SIG-M5 (cell line): ENCODE measurements around the gene SLC25A44.

Source experiments
- DNase-seq: peaks from one replicate; lab custom pipeline; 2025; lab: John Stamatoyannopoulos, UW

SLC25A44 gene

GRCh38 chr1:156193488-156194299 lies at the start of gene SLC25A44:
Gene SLC25A44 (plus strand): TSS chr1:156194104. CDS start chr1:156199848, 5,744 bp downstream.
- DNase-seq = peak; percentile 99

DNA sequence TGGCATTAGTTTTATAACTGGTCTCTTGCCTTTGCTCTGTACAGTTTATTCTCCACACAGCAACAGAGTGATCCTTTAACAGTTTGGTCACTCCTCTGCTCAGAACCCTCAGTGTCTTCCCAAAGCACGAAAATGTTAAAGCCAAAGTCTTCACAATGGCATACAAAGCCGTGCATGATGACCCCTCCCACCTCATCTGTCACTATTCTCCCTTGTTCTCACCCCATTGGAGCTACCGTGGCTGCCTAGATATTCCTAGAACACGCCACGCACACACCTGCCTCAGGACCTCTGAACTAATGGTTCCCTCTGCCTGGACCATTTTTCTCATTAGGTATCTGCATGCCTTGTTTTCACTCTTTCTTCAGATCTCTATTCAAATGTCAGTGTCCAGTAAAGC lies 49.2 kb upstream of the SLC25A44 start:
- DNase-seq = no peak

- DNase-seq = no peak
Observed at GRCh38 chr1:156145650-156146019, 48.3 kb upstream of the SLC25A44 start.

GRCh38 chr1:156146020-156146768 lies 47.7 kb upstream of the SLC25A44 start:
- DNase-seq = peak; percentile 60

DNA sequence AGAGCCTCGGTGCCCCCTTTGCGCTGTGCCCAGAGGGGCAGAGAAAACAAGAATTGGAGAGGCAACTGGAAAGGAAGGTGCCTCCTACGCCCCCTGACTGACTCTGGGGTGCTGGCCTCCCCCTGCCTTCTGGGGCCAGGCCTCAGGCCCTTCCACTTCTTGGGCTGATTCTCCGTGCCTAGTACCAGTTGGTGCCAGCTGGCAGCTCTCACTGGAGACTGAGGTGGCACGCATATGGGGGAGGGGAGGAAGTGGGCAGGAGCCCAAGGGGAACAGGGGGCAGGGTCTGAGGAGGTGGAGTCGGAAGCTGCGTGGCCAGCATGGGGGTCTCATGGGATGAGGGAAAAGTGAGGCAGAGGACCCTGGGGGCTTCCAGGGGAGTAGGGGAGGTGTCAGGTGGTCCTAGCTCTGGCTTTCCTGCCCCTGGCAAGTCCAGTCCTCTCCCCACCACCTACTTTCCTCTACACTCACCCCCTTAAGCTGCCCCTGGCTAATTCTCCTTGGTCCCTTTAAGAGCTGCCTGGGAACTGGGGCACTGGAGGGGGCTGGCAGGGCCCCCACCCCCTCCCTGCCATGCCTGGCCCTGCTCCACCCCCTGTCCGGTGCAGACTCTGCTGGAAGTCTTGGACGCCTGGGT lies 47.0 kb upstream of the SLC25A44 start:
- no peak for DNase-seq

- DNase-seq = no peak
Observed at GRCh38 chr1:156148216-156148615, 45.7 kb upstream of the SLC25A44 start.

DNA sequence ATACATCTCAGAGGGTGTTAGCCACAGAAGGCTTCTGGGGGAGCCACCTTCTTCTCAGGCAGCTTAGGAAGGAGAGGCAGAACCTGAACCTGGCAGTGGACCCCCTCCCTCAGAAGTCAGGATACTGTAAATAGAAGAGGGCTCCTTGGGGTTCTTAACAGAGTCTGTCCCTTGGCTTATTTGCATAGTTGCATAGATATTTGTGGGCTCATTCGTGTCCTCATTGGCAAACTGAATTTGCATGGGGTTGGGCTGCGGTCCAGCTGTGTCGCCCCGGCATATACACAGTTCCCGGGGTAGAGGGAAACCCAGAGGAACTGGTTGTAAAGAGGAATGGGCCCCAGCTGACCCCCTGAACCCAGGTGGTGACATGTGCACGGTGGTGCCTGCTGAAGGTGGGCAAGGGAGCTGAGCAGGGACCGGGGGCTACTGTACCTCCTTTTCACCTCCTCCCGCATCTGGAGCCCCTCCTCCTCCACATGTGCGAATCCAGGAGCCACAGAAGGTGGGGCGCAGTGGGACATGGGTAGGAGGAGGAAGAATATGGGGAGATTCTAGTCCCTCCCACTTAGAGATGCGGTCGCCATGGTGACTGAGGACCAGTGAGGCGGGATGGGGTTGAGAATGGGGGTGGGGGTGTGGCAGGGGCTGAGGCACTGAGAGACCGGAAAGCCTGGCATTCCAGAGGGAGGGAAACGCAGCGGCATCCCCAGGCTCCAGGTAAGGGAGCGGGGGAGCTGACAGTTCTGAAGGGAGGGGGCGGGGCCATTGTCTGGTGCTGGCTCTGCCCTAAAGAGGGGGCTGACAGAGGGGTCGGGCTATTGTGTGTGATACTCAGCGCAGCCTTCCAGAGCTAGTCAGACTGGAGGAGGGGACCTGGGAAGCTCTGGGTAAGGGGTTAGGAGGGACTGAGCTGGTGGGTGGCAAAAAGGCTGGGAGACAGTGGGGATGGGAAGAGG lies 44.3 kb upstream of the SLC25A44 start:
- DNase-seq = no peak

- no peak for DNase-seq
Observed at GRCh38 chr1:156150333-156151011, 43.4 kb upstream of the SLC25A44 start.

- peak; percentile 47 for DNase-seq
Observed at GRCh38 chr1:156151093-156151688, 42.7 kb upstream of the SLC25A44 start.

- DNase-seq = no peak
Observed at GRCh38 chr1:156152628-156153027, 41.3 kb upstream of the SLC25A44 start.

- no peak for DNase-seq
Observed at GRCh38 chr1:156153362-156153761, 40.5 kb upstream of the SLC25A44 start, which contains the start of gene SEMA4A. Gene SEMA4A (plus strand): TSS chr1:156153585. CDS start chr1:156154579, 994 bp downstream.

DNA sequence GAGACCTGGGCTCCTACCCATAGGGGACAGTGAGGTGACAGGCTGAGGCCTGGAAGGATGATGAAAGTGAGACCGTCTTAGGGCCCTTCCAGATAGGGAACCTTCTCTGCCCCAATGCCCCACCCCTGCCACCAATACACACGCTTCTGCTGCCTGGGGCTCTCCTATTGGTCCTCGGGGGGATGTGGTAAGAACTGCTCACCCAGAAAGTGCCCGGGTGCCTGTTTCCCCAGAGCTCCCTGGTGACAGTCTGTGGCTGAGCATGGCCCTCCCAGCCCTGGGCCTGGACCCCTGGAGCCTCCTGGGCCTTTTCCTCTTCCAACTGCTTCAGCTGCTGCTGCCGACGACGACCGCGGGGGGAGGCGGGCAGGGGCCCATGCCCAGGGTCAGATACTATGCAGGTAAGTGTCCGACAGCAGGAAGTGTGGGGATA lies 39.6 kb upstream of the SLC25A44 start:
- peak; percentile 96 for DNase-seq

DNA sequence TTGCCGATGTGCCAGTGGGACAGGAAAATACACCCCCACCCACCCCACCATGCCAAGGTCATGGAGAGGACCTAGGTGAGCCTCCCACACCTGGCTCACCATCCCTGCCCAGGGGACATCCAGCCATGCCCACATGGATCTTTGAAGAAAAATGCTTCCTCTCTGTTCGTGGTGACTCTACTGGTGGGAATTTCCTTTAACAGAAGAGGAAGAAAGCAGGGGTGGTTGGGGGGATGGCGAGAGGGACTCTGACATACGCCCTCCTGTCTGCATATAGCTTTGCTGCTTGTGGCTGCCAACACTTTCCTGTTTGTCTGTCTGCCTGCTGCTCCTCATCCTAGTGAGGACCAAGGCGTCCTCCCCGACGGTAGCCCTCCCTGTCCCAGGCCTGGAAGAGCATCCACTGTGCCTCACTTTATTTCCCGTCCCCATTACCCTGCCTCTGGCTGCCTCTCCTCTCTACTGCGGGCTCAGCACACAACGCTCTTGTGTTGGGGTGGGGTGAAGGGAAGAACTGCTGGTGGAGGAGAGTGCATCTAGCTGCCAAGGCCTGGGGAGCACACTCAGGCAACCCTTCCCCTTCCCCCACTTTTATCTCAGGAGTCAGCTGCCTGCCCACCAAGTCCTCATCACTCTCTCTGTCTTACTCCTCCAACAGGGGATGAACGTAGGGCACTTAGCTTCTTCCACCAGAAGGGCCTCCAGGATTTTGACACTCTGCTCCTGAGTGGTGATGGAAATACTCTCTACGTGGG lies 38.0 kb upstream of the SLC25A44 start:
- no peak for DNase-seq

- DNase-seq = no peak
Observed at GRCh38 chr1:156157506-156157905, 36.4 kb upstream of the SLC25A44 start.

GRCh38 chr1:156157966-156158365 lies 35.9 kb upstream of the SLC25A44 start:
- no peak for DNase-seq

DNA sequence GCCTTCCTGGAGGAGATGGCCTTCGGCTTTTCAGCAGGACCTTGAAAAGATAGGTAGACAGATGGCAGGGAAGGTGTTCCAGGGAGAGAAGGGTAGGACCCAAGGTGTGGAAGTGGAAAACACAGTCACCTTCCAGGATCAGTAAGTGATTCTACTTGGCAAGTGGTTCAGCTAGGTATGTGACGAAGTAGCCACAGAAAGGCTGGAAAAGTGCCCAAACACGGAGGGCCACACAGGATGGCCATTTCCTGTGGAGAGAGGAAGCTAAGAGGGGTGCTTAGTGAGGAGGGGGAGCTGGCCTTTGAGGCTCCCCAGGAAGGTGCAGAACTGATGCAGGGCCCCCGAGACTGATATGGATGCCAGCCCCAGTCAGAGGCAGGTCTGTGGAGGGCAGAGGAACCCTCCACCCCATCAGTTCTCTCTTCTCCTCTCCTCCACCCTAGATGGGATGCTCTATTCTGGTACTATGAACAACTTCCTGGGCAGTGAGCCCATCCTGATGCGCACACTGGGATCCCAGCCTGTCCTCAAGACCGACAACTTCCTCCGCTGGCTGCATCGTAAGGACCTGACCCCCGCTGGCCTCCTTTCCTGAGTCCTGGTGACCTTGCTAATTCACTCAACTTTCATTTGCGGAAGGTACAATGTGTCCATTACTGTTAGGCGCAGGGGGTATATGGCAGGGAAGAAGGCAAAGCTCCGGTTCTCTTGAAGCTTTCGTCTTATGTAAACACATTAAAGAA lies 33.7 kb upstream of the SLC25A44 start:
- DNase-seq = no peak

GRCh38 chr1:156160743-156161171 lies 33.1 kb upstream of the SLC25A44 start:
- DNase-seq = no peak

DNA sequence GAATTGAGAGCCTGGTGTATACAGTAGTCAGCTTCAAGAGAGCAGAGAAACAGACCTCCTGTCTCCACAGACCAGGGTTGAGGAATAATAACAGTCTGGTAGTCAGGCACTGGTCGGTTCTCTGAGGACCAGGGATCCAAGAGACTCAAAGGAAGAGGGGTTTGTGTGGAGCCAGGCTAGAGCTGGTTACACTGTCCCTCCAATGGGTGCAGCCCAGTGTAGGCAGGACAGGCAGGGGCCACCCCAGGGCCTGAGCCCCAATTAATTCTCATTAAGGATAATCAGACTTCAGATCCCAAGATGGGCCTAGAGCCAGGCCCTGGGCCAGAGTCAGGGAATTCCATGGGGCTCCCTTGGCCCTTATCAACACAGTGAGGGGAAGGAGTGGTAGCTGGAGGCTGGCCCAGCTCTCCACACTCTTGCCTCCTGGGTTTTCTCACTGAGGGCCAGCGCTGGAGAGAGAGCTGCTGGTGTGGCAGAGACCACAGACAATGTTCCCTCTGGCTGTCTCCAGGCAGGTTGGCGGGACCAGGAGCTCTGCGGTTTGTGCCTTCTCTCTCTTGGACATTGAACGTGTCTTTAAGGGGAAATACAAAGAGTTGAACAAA lies 31.4 kb upstream of the SLC25A44 start:
- no peak for DNase-seq

DNA sequence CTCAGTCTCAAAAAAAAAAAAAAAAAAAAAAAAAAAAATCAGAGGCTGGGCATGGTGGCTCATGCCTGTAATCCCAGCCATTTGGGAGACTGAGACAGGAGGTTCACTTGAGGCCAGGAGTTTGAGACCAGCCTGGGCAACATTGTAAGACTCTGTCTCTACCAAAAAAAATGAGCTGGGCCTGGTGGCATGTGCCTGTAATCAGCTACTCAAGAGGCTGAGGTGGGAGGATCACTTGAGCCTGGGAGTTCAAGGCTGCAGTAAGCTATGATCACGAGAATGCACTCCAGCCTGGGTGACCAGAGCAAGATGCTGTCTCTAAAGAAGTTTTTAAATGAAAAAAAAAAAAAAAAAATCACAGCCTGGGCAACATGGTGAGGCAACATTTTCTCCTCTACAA lies 30.2 kb upstream of the SLC25A44 start:
- DNase-seq = no peak
